Neural crest cell (in vitro differentiated cells): ENCODE data around the gene CDH8. TPM values are rescaled to one million over a fixed set of nuclear protein-coding genes. Genes with fewer than 3 reads are reported as not detected.
A peak's percentile ranks its signal among the peaks of the same experiment; 100 is the strongest.

Source experiments
- DNase-seq: peaks from one replicate; pipeline ENCODE4 v3.0.0; 2021; ENCODE audit warnings: low read depth, mixed read lengths, low spot score
- H3K27ac Mint-ChIP-seq: one replicate; pipeline ENCODE4 v1.8.0; 2021; ENCODE audit warnings: mild to moderate bottlenecking, mixed read lengths; ENCODE audit not compliant: unreplicated experiment
- H3K27me3 Mint-ChIP-seq: 2 replicates; pipeline ENCODE4 v1.8.0; 2021; ENCODE audit warnings: low read depth, mild to moderate bottlenecking, mixed read lengths
- H3K36me3 Mint-ChIP-seq: 2 replicates; pipeline ENCODE4 v1.8.0; 2021; ENCODE audit warnings: low read depth, mild to moderate bottlenecking, mixed read lengths
- H3K4me1 Mint-ChIP-seq: 2 replicates; pipeline ENCODE4 v1.8.0; 2021; ENCODE audit warnings: mixed read lengths
- H3K4me3 Mint-ChIP-seq: one replicate; pipeline ENCODE4 v1.8.0; 2021; ENCODE audit warnings: mild to moderate bottlenecking, mixed read lengths
- H3K9me3 Mint-ChIP-seq: 2 replicates; pipeline ENCODE4 v1.8.0; 2021; ENCODE audit warnings: mixed read lengths
- total RNA-seq: library from RNA; stranded (reverse); gene quantifications from 2 replicates; pipeline ENCODE4 v1.2.1, GENCODE V29; 2021
- TF ChIP-seq, protein P1 (sequence below): fragments of 200-600 bp; sonication (generic); conservative IDR thresholded peaks from 2 replicates; pipeline ENCODE4 v1.5.0; 2021; ENCODE audit warnings: antibody characterized with exemption, mild to moderate bottlenecking

Gene CDH8
- total RNA-seq, 1 donor from 2014 or later: 7.1 TPM

DNA sequence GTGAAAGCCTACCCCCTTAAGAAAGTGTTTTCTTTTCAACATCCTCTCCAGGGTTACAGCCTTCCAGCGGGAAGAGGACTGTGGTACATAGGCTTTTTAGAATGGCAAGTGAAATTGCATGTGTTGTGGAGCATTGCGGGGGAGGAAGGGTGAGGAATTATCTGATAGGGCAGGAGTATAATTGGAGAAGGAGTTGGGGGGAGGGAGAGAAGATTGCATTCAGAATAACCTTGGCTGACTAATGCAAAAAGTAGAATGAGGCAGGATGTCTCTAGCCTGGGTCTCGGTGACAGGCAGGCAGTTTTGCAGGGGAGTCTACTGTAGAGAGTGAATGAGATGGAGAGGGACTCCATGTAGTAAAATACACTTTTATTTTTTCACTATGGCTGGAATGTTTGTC, 2.4 kb upstream of the CDH8 start:
- Mint-ChIP-seq H3K4me3 (peak overlapping the region; percentile 22), H3K27ac (no peak overlapping the region), H3K9me3 (no peaks in the 10 kb centered on the region), H3K36me3 (no peaks in the 10 kb centered on the region), H3K4me1 (peaks cover 28% of the 10 kb centered on the region), H3K27me3 (peaks cover 81% of the 10 kb centered on the region)
- TF ChIP-seq, protein P1, sequence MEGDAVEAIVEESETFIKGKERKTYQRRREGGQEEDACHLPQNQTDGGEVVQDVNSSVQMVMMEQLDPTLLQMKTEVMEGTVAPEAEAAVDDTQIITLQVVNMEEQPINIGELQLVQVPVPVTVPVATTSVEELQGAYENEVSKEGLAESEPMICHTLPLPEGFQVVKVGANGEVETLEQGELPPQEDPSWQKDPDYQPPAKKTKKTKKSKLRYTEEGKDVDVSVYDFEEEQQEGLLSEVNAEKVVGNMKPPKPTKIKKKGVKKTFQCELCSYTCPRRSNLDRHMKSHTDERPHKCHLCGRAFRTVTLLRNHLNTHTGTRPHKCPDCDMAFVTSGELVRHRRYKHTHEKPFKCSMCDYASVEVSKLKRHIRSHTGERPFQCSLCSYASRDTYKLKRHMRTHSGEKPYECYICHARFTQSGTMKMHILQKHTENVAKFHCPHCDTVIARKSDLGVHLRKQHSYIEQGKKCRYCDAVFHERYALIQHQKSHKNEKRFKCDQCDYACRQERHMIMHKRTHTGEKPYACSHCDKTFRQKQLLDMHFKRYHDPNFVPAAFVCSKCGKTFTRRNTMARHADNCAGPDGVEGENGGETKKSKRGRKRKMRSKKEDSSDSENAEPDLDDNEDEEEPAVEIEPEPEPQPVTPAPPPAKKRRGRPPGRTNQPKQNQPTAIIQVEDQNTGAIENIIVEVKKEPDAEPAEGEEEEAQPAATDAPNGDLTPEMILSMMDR: no peak
- DNase-seq: no peak

DNA sequence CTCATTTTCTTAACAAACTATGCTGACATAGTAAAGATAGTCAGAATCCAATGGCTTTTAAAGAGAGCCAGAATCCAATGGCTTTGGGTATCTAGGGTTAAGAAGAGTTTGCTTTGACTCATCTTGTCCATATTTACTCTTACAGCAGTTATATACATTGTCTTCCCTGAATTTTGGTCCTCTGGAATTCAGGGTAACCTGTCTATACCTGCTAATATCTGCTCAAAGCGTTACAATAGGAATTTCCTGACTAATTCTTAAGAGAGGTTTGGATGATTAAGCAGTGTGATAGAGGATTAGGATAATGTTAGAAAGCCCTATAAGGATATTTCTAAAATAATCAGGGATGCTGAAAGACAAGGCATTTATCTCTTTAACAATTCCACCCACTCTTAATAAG, 2.0 kb upstream of the CDH8 start:
- Mint-ChIP-seq H3K36me3 (no peaks in the 10 kb centered on the region), H3K9me3 (no peaks in the 10 kb centered on the region), H3K4me3 (peak overlapping the region; percentile 45), H3K27ac (no peak overlapping the region), H3K4me1 (peaks cover 28% of the 10 kb centered on the region), H3K27me3 (peaks cover 81% of the 10 kb centered on the region)
- TF ChIP-seq, protein P1: no peak
- DNase-seq: no peak

DNA sequence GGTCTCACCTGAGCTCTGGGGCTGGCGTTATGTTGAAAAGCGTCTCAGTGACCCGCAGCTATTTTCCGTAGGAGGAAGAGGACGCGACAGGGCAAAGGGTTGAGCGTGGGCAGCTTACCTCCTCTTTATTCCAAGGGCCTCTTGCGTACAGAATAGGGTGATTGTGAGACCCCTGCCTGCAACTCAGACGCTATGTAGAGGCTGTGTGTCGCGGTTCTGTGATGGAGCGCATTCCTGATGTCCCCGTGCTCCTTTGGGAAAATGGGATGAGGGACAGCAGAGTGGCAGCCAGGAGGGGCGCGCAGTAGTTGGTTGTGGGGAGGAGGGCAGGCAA, 531 bp upstream of the CDH8 start:
- Mint-ChIP-seq H3K4me1 (peaks cover 28% of the 10 kb centered on the region), H3K36me3 (no peaks in the 10 kb centered on the region), H3K27ac (no peak overlapping the region), H3K9me3 (no peaks in the 10 kb centered on the region), H3K27me3 (peaks cover 88% of the 10 kb centered on the region), H3K4me3 (peak overlapping the region; percentile 92)
- no peak for DNase-seq
- TF ChIP-seq, protein P1: no peak

DNA sequence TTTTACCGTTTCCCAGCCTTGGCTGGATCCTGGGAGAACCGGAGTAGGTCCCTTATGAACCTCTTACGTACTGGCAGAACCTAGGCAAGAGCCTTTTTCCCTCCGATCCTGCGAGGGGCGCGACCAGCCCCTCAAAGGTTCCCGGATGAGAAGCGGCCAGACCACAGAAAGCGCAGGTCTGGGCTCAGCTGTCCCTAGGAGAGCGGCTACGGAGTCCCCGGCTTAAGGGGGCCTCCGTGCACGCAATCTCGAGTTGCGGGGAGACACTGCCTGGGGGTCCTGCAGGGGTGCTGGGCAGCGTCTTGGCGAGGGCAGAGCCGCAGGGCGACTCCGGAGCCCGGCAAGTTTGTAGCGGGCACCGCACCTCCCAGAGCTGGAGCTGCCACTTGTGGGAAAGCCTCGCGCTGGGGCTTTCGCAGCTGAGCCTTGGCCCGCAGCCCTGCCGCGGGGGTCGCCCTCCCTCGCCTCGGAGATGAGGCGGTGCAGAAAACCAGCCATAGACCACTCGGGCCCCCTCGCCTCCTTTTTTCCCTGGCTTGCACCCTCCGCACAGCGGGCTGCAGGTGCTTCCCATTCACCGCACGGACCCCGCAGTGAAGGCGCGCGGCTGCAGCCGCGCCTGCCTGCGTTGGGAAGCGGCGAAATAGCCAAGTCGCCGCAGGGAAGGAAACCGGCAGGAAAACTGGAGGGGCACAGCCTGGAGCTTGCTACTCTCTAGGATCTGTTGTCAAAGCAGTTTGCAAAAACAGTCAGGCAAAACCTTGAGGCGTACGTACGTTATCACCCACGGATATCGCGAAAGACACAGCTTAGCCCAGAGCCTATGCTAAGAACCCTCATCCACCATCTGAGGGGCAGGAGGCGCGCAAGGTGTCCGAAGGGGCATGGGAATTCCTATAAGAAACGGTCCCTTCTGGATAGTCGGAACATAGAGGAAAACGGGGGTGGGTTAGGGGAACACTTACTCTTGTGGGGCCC, 834 bp downstream of the CDH8 start:
- Mint-ChIP-seq H3K4me1 (peaks cover 28% of the 10 kb centered on the region), H3K9me3 (no peaks in the 10 kb centered on the region), H3K36me3 (no peaks in the 10 kb centered on the region), H3K4me3 (peak overlapping the region; percentile 92), H3K27ac (no peak overlapping the region), H3K27me3 (peaks cover 87% of the 10 kb centered on the region)
- DNase-seq: peak; percentile 46
- TF ChIP-seq, protein P1: no peak

DNA sequence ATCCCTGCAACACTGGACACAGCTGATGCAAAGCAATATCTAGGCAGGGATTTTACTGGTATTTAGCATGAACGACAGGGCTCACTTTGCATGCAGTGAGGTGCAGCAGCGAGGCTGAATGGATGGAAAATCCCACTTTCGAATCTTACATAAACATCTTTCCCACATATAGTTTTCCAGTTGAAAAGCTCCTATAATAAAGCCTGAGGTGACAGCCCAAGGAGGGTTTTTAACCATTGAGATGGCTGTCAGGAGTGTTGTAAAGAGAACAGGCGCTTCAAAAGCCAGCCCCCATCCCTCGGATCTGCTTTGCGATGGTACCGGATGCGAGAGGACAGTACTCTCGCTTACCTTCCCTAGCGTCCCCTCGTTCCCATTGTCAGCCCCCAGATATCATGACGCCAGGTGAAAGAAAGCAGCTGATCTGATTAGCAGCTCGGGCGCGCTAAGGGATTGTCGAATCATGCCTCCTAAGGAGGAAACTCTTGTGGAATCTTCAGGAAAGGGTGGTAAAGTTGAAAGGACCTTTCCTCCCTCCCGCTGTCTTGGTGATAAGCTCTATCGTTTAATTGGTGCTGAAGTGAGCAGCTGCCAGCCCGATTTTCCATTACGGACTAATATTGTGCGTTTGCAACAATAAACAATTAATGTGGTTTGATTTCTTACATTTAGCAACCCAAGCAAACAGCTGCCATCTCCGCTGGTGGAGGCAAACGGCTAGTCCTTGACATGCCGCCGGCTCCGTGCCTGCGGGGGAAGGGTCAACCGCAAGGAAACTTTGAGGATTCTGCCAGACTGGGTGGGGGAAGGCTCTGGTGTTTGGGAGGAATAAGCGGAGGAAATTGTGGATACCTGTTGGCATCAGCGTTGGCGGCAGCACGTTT, 1.8 kb downstream of the CDH8 start:
- H3K4me1 Mint-ChIP-seq: peaks cover 28% of the 10 kb centered on the region
- H3K4me3 Mint-ChIP-seq: peak overlapping the region; percentile 92
- no peak for DNase-seq
- H3K36me3 Mint-ChIP-seq: no peaks in the 10 kb centered on the region
- peaks cover 92% of the 10 kb centered on the region for H3K27me3 Mint-ChIP-seq
- H3K9me3 Mint-ChIP-seq: no peaks in the 10 kb centered on the region
- TF ChIP-seq, protein P1: no peak
- H3K27ac Mint-ChIP-seq: no peak overlapping the region
